Stimulated activated CD4-positive, alpha-beta T cell treated with anti-CD3 and anti-CD28 coated beads, Interleukin-1b, Interleukin-23, amount 100 ng/mL, for 24 hours (primary cell): ENCODE results near the gene ACP7.
"Not testable (repeated sequence)": the region's sequence is repeated elsewhere in the genome, so short reads cannot be mapped to it uniquely, and the experiment has no call there.

Experiments
- DNase-seq, 4 experiments: peaks; one replicate each; pipeline ENCODE4 v3.0.0-alpha.2; 2020; ENCODE audit warnings: low read depth in 4 of 4, low spot score in 1 of 4

ACP7 gene, protein sequence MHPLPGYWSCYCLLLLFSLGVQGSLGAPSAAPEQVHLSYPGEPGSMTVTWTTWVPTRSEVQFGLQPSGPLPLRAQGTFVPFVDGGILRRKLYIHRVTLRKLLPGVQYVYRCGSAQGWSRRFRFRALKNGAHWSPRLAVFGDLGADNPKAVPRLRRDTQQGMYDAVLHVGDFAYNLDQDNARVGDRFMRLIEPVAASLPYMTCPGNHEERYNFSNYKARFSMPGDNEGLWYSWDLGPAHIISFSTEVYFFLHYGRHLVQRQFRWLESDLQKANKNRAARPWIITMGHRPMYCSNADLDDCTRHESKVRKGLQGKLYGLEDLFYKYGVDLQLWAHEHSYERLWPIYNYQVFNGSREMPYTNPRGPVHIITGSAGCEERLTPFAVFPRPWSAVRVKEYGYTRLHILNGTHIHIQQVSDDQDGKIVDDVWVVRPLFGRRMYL

DNA sequence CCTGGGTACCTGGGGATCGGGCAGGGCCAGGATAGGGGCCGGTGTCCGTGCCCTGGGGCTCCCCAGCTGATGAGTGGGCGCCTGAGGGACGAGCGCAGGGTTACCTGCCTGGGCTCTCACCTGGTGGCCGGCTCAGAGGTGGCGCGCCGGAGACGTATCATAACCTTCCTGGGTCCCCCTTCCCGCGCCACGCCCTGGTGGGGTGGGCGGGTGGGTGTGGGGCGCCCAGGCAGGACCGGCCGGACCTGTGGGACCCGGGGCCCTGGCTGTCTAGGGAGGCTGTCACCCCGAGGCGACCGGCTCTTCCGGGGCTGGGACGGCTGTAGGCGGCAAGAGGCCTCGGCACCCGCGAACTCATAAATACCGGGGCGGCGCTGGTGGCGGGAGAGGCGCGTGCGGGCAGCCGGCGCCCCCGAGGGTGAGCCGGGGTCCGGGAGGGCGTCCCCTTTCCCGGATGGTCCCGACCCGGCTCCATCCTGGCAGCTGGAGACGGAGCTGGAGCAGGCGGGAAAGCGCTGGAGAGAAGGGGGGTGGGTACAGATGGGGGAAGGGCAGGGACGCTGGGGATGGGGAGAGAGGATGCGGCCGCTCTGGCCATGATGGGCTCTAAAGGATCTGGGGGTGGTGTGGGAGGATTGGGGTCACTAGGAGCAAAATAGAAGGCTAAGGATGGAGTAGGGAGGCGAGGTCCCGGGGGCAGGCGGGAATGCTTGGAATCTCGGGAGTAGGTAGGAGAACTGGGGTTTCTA lies at the start of gene ACP7:
Gene ACP7, plus strand, starts transcription at position 386 of the 749 bp plus-strand sequence. CDS start 902 bp downstream, outside the sequence.
- DNase-seq: peak in 2 of 4 experiments; percentile 7

DNA sequence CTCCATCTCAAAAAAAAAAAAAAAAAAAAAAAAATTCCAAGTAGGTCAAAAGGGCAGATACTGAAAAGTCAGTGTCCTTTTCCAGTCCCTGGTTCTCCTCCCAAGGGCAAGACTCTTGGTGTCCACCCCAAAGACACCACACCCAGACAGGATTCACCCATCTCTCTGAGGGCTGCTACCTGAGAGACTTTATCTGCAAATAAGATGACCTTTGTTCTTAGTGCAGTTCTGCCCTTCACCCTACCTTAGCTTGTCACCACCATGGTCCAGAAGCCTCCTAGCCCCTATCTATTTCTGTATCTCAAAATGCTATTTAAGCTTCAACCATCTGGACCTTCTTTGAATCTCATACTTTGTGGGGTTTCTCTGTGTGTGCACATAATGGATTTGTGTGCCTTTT lies 47.6 kb upstream of the ACP7 start:
- no peak for DNase-seq

DNA sequence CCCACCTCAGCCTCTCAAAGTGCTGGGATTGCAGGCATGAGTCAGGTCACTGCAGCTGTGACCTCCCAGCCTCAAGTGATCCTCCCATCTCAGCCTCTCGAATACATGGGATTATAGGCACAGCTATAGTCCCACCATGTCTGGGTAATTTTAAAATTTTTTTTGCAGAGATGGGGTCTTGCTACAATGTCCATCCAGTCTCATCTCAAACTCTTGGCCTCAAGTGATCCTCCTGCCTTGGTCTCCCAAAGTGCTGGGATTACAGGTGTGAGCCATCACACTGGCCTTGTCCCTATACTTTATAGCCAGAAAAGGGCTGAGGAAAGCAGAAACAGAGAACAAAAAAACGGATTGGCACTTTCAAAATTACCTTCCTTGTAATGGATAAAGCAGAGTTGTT lies 47.0 kb upstream of the ACP7 start:
- no peak for DNase-seq

DNA sequence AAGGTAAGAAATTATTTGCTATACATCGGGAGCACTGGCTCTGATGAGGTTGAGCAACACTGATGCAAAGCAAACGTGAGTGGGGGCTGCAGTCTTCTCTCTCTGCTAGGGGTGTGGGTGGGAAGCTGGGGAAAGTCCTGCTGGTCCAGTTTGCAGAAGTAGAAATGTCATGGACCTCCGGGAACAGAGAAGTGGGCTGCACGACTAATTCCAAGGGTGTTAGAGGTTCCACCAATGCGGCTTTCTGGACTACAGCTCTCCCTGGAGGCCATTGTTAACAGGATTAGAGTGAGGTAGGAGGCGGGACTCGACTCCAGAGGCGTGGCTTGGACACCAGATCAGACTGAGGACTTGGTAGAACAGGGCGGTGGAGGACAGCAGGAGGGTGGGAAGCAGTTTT lies 46.1 kb upstream of the ACP7 start:
- DNase-seq: peak in 1 of 4 experiments; percentile 10

DNA sequence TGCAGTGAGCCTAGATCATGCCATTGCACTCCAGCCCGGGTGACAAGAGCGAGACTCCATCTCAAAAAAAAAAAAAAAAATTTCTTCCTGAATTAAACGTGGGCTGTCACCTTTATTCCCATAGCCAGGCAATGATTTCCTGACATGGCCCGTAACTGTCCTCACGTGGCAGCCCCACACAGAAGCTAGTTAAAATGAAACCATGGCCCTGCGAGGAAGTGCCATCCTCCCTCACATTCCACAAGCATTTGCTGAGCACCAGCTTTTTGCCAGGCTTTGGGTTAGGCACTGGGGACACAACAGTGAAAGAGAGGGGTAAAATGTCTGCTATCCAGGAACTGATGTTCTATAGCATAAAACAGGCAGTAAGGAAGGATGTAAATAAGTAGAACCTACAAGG lies 38.7 kb upstream of the ACP7 start:
- DNase-seq: no peak

DNA sequence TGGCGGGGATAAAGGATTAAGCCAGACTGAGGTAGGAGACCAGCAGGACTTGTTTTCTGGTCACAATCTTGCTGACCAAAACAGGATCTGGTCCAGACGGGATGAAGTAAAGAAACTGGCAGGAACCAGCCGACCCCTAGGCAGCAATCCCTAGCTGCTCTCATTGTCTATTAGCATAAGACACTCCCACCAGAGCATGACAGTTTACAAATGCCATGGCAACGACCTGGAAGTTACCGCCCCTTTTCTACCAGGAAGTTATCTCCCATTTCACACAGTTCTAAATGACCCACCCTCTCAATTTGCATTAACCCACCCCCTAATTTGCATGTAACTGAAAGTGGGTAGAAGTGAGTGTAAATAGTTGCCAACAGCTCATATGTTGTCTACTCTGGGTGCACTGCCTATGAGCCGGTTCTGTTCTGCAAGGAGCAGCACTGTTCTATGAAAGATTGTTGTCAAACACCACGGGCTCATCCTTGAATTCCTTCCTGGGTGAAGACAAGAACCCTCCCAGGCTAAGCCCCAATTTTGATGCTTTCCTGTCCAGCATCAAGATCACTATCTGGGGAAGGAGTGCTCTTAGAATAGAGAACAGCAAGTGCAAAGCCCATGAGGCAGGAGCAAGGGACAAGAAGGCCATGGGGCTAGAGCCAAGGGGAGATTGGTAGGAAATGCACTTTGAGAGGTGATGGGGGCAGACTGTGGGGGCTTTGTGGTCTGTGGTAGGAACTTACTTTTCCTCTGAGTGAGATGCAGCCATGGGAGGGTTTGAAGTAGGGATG lies 37.9 kb upstream of the ACP7 start:
- DNase-seq: no peak

DNA sequence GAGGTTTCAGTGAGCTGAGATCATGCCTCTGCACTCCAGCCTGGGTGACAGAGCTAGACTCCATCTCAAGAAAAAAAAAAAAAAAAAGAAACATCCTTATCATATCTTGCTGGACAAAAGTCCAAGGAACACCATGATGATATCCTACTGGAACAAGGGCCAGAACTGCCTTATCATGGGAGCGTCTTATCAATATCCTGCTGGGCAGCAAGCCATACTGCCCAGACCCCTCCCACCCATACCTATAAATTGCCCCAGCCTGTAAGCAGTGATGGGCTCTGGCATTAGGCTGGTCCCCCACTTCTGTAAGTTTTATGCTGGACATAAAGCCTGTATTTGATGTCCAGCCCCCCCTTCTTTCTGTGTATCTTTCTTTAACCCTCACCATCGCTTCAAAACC lies 37.1 kb upstream of the ACP7 start:
- DNase-seq: no peak

DNA sequence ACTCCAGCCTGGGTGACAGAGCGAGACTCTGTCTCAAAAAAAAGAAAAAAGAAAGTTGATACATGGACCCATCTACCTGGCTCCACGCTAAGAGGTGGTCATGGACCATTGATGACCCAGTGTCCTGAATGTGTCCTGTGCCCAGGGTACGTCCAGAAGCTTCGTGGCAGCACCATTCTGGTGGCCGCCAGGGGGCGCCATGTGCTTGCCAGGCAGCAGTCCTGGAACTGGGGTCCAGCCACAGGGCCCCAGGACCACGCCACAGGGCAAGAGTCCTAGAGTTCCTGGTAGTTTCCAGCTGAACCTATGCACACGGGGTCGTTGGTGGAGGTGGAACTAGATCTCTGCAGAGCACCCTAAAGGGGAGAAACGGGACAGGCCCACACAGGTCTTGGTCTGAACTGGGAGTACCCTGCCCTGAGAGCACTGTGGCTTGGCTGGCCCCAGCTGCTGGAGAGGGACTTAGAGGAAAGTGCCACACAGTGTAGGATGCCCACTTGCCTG lies 31.9 kb upstream of the ACP7 start:
- DNase-seq: peak; percentile 36 to 53 (median 50)

DNA sequence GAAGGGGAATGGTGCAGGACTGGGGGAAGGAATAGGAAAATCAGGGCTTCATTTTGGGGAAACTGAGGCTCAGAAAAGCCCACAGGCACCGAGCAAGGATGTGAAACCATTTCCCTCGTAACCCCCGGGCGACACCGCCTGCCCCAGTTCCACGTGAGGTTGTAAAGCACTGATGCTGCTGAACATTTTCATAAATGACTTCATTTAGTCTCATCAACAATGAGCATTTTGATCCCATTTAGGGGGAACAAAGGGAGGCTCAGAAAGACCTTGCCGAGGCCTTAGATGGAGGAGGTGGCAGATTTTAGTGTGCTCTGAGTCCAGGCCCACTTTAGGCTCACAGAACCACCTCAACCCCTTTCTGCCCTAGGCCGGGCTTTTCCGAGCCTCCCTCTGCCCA lies 31.3 kb upstream of the ACP7 start:
- DNase-seq: no peak

DNA sequence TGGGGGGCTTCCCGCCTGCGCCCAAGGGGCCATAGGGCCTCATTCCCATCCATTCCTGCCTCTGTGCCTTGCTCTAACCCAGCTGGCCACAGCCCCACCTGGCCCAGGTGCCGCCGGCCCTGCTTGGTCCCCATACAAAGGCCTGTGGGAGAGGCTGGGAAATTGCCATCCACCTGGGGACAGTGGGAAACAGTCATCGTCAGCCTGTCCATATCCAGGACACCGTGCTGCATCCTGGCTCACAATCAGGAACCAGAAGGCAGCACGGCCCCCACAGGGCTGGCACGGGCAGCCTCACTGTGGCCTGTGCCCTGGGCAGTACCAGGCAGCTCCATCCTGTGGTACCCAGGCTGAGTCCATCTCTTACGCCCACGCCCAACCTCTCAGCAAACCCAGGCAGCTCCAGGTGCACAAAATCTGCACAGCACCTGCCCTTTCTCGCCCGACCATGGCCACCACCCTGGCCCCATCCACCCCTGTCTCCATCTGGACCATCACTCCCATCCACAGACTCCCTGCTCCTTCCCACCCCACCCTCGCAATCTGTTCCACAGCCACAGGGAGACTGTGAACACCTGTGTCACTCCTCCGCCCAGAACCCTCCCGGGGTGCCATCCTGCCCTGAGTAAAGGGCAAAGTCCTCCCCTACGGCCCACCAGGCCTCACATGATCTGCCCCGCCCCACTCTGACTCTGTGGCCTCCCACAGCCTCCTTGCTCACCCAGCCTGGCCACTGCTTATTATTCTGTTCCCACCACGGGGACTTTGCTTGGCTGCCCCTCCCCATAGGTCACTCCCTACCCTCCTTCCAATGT lies 30.7 kb upstream of the ACP7 start:
- no peak for DNase-seq

DNA sequence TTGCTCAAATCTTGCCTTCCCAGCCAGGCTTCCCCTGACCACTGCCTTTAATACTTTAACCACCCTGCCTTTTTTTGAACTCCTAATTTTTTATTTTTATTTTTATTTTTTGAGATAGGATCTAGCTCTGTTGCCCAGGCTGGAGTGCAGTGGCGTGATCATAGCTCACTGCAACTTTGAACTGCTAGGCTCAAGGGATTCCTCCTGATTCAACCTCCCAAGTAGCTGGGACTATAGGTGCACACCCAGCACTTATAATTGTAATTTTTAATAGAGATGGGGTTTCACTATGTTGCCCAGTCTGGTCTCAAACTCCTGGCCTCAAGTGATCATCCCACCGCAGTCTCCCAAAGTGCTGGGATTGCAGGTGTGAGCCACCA lies 30.1 kb upstream of the ACP7 start:
- no peak for DNase-seq

DNA sequence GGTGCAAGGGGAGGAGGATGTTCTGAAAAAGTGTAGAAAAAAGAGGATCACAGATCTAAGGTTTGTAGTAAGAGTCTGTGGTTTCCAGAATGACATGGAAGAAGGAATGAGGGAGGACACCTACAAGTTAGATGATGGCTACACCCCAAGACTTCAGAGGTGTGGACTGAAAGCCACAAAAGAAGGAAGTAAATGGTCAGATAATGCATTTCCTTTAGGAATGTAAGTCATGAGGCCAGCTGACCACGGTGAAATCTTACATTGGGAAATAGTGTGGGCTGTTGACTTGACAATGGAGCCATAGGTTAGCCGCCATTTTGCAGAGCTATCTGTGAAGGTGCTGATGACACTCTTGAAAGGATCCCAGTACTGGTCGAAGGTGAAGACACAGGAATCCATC lies 26.6 kb upstream of the ACP7 start:
- DNase-seq: no peak

DNA sequence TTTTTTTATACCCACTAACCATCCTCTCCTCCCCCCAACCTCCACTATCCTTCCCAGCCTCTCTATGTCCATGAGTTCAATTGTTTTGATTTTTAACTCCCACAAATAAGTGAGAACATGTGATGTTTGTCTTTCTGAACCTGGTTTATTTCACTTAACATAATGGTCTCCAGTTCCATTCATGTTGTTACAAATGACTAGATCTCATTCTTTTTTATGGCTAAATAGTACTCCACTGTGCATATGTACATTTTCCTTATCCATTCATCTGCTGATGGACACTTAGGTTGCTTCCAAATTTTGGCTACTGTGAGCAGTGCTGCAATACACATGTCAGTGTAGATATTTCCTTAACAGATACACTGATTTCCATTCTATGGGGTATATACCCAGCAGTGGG lies 24.9 kb upstream of the ACP7 start:
- no peak for DNase-seq

DNA sequence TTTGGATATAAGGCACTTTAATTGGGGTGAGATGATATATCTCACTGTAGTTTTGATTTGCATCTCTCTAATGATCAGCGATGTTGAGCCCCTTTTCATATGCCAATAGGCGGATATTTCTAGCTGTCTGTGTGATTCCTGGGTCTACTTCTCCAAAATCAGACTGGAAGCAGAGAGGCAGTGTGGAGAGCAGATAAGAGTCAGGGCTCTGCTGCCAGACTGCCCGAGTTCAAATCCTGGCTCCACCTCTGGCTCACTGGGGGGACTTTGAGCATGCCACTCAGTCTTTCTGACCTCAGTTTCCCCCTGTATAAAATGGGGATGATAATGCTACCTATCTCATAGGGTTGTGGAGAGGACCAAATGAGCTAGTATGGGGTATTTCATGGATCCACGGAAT lies 24.0 kb upstream of the ACP7 start:
- DNase-seq: no peak

DNA sequence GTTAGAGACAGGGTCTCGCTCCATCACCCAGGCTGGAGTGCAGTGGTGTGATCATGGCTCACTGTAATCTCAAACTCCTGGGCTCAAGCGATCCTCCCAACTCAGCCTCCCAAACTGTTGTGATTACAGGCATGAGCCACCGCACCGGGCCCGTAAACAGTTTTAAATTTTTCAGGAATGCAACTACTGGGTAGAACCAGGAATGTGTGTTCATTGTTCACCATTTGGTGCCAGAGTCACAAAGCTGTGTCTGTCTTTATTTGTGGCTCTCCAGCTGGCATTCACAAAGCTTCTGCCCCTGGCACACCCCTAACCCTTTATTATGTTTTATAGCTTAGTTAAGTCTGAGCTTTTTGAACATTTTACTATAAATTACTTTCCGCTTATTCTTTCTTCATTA lies 19.8 kb upstream of the ACP7 start:
- DNase-seq: no peak

DNA sequence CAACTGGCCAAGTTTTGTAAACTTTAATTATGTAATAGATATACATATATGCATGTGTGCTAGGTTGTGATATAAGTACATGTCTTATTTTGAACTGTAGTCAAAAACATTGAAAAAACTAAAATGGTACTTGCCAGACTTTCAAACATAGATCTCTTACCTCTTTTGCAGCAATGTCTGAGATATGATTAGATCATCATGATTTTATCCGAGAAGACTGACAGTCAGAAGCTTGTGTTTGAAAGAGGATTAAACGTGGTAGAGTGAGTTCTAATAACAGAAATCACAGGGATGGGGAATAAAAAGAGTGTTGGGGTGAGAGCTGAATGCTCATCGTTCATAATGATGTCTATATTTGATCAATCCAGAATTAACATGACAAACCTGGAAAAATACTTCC lies 18.2 kb upstream of the ACP7 start:
- DNase-seq: no peak

DNA sequence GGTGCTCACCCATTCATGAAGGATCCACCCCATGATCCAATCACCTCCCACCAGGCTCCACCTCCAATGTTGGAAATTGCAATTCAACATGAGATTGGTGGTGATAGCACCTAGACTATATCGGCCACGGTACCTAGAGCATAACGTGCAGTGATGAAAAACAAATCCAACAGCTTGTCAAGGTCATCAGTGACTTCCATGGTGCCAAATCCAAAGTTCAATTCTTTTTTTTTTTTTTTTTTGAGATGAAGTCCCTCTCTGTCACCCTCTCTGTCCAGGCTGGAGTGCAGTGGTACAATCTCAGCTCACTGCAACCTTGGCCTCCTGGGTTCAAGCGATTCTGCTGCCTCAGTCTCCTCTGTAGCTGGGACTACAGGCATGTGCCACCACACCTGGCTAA lies 17.1 kb upstream of the ACP7 start:
- DNase-seq: no peak

DNA sequence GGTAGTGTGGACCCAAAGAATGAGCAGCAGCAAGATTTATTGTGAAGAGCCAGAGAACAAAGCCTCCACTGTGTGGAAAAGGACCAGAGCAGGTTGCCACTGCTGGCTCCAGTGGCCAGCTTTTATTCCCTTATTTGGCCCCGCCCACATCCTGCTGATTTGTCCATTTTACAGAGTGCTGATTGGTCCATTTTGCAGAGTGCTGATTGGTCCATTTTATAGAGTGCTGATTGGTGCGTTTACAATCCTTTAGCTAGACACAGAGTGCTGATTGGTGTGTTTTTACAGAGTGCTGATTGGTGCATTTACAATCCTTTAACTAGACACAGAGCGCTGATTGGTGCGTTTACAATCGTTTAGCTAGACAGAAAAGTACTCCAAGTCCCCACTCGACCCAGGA lies 15.9 kb upstream of the ACP7 start:
- not testable (repeated sequence) for DNase-seq

DNA sequence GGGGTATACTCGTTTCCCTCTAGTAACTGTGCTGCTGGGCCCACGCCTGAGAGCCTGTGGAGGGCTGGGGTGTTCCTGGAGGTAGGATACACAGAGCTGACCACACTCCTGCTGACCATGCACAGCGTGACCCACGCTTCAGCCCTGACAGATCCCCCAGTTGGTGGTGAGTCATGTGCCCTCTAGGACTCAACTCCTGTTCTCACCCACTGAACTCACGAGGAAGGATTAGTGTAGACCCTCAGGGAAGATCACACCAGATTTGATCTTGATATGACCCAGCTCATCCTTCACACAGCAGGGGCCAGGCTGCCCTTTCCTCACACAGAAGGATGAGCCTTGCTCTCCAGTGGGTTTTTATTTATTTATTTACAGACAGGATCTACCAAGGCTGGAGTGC lies 13.3 kb upstream of the ACP7 start:
- no peak for DNase-seq

DNA sequence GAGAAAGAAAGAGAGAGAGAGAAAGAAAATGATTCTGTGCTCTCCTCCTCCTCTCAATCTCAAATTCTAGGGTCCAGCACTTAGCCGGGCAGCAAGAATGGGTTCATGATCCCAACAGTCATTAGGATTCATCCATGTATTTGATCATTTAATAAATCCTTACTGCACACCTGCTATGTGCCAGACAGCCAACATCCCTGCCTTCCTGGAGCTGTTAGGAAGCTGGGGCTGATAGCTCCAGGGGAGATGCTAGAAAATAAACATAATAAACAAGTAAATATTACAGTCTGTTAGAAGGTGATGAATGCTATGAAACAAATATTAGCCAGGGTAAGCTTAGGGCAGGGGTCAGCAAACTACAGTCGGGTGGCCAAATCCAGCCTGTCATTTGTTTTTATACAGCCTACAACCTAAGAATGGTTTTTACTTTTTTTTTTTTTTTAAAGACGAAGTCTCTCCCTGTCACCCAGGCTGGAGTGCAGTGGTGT lies 9.9 kb upstream of the ACP7 start:
- DNase-seq: no peak

DNA sequence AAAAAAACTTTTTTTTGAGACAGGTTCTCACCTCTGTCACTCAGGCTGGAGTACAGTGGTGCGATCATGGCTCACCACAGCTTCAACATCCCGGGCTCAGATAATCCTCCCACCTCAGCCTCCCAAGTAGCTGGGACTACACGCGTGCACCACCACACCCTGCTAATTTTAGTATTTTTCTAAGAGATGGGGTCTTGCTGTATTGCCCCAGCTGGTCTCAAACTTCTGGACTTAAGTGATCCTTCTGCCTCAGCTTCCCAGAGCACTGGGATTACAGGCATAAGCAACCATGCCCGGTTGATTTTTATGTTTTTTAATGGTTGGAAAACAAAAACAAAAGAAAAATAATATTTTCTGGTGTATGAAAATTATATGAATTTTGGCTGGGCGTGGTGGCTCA lies 9.2 kb upstream of the ACP7 start:
- DNase-seq: no peak
